Measurements from ENCODE around the gene OTULIN.

Gene OTULIN

DNA sequence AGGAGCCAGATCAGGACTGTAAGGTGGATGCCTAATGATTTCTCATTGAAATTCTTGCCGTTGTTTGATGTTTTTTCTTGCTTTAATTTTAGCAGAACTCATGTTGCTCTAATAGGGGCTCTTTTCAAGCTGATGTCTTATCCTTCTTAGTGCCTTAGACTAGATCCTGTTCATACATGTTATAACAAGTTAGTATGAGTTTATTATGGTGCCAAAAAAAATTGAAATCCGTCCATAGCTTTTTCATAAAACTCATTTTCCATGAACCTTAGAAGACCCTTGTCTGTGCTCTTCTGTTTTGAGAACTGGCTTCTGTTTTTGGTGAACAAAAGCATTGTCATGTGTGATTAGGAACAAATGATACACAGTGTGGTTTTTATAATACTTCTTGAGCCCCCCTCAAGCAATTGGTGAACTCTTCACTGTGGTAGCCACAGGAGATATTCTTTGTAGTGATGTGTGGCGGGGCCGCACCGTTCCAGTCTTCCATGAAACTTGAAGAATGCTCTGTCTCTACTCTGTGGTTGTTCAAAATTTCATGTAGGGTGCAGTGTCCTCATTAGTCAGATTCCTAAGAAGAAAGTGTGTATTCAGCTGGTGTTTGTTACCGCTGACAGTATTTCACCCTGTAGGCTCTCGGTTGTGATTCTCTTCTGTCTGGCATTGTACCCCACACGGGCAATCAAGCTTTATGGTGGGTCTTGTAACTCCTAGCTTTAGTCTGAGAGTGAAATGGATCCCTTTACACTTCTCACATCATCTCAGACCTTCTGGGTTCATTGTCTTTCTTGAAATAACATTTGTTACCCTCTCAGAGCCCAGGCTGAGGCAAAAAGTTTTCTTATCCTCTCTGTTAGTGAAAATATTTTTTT, 10.7 kb downstream of the OTULIN start:
- no peaks in the 10 kb centered on the region for H3K9me3 ChIP-seq
- no peak for DNase-seq
- peaks cover 18% of the 10 kb centered on the region; the same call in 1 of the 2 replicates for H3K36me3 ChIP-seq
- H3K4me1 ChIP-seq: no peaks in the 10 kb centered on the region
- TF ChIP-seq, protein P1, sequence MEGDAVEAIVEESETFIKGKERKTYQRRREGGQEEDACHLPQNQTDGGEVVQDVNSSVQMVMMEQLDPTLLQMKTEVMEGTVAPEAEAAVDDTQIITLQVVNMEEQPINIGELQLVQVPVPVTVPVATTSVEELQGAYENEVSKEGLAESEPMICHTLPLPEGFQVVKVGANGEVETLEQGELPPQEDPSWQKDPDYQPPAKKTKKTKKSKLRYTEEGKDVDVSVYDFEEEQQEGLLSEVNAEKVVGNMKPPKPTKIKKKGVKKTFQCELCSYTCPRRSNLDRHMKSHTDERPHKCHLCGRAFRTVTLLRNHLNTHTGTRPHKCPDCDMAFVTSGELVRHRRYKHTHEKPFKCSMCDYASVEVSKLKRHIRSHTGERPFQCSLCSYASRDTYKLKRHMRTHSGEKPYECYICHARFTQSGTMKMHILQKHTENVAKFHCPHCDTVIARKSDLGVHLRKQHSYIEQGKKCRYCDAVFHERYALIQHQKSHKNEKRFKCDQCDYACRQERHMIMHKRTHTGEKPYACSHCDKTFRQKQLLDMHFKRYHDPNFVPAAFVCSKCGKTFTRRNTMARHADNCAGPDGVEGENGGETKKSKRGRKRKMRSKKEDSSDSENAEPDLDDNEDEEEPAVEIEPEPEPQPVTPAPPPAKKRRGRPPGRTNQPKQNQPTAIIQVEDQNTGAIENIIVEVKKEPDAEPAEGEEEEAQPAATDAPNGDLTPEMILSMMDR (IDR thresholded peaks at IDR 0.05; ENCODE audit: low read depth, low read length): no peak
- H3K4me3 ChIP-seq (ENCODE audit: low read depth, low read length): no peak overlapping the region
- H3K27me3 ChIP-seq: no peaks in the 10 kb centered on the region

DNA sequence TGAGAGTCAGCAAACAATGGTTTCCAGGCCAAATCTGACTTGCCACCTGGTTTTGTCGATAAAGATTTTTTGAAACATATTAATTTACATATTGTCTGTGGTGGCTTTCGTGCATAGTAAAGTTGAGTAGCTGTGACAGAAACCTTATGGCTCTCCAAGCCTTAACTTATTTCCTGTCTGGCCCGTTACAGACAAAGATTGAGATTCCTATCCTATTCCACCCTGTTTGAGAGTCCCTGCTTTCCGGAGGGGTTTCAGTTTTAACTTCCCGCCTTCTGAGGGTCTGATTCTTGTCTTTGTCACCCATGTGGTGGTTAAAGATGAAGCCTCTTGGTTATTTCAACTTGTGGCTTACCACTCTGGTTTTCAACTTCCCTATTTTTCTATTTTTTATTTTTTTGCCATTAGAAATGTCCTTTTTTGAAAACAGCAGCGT, 11.4 kb downstream of the OTULIN start:
- Histone ChIP-seq H3K4me3 (ENCODE audit: low read depth, low read length) (no peak overlapping the region), H3K36me3 (peaks cover 20% of the 10 kb centered on the region; the same call in 1 of the 2 replicates), H3K27me3 (no peaks in the 10 kb centered on the region), H3K4me1 (no peaks in the 10 kb centered on the region), H3K9me3 (no peaks in the 10 kb centered on the region)
- TF ChIP-seq, protein P1 (IDR thresholded peaks at IDR 0.05; ENCODE audit: low read depth, low read length): no peak
- DNase-seq: no peak

DNA sequence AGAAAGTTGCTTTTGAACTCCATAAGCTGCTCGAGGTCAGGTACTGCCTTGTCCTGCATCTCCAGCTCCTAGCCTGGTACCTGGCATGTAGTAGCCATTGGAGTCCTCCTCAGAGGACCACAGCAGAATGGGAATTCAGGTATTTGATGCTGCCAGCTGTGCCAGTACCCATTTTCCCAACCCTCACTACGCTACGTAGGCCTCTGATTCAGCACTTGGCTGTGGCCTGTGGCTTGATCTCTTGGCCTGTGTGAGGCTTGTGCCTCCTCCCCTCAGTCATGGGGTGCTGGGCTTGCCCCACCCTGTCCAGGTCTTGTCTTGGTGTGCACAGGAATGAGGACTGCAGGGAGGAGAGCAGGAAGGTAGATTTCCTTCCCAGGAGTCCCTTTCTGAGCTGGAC, 11.8 kb downstream of the OTULIN start:
- Histone ChIP-seq H3K27me3 (no peaks in the 10 kb centered on the region), H3K4me1 (no peaks in the 10 kb centered on the region), H3K9me3 (no peaks in the 10 kb centered on the region), H3K36me3 (peaks cover 21% of the 10 kb centered on the region), H3K4me3 (ENCODE audit: low read depth, low read length) (no peak overlapping the region)
- TF ChIP-seq, protein P1 (IDR thresholded peaks at IDR 0.05; ENCODE audit: low read depth, low read length): no peak
- no peak for DNase-seq

DNA sequence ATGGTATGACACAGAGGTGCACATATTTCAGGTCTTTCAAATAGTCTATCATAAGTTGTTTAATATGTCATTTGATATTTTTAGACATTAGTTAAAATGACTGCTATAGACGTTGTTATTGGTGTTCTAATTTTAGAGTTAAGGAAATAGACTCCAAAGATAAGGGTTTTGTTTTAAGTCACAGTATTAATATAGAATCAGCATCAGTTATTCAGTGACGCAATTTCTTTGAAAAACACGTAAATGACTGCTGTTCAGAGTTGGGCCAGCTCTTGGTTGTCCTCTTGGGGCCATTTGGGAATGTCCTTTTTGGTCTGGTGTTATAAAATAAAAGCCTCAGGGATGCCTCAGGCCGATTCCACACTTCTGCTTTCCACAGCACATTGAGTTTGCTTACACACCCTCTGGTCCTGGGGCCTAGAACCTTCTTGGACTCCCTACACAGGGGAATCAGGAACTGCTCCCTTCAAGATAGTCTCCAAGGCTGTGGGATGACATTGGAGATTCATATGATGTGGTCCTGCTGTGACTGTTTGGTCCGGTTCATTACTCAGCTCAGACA, 14.3 kb downstream of the OTULIN start:
- DNase-seq: no peak
- TF ChIP-seq, protein P1 (IDR thresholded peaks at IDR 0.05; ENCODE audit: low read depth, low read length): no peak
- peaks cover 27% of the 10 kb centered on the region for H3K36me3 ChIP-seq
- no peaks in the 10 kb centered on the region for H3K27me3 ChIP-seq
- no peaks in the 10 kb centered on the region for H3K9me3 ChIP-seq
- H3K4me1 ChIP-seq: no peaks in the 10 kb centered on the region
- H3K4me3 ChIP-seq (ENCODE audit: low read depth, low read length): no peak overlapping the region

DNA sequence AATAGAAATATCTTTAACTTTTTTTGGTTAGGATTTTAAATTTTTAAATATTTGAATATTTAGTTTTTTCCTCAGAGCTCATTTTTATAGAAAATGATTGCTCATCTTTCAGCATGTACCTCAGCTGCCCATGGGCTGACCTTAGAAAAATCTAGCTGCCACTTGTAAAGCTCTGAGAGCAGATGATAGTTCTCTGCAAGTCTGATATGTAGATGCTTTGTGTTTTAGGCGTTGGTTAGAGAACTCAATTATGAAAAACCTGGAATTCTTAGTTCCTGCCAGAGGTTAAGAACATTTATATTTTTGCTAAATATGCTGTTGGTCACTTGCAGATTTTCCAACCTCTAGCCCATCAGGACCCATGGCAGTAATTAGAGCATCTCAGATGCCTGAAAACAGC, 15.1 kb downstream of the OTULIN start:
- no peaks in the 10 kb centered on the region for H3K9me3 ChIP-seq
- H3K36me3 ChIP-seq: peaks cover 27% of the 10 kb centered on the region
- DNase-seq: no peak
- no peak overlapping the region for H3K4me3 ChIP-seq (ENCODE audit: low read depth, low read length)
- no peaks in the 10 kb centered on the region for H3K27me3 ChIP-seq
- TF ChIP-seq, protein P1 (IDR thresholded peaks at IDR 0.05; ENCODE audit: low read depth, low read length): no peak
- no peaks in the 10 kb centered on the region for H3K4me1 ChIP-seq

DNA sequence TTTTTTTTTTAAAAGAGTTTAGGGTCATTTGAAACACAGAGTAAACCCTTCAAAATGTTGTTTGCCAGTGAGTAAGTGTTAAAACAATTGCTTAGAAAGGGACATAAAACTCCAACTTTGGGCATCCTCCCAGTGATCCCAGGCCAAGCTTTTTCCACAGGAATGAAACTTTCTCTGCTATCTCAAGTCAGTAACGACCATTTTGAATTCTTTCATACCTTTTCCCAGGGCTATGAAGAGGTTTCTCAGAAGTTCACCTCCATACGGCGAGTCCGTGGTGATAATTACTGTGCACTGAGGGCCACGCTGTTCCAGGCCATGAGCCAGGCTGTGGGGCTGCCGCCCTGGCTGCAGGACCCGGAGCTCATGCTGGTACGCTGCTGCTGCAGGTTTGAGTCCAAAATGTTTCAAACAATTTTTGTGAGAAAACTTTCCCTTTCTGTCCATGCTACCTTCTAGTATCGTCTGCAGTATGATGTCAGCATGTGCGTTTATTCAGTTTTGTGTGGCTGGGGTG, 16.8 kb downstream of the OTULIN start:
- Histone ChIP-seq H3K36me3 (peaks cover 21% of the 10 kb centered on the region), H3K4me3 (ENCODE audit: low read depth, low read length) (no peak overlapping the region), H3K9me3 (no peaks in the 10 kb centered on the region), H3K27me3 (no peaks in the 10 kb centered on the region), H3K4me1 (no peaks in the 10 kb centered on the region)
- no peak for DNase-seq
- TF ChIP-seq, protein P1 (IDR thresholded peaks at IDR 0.05; ENCODE audit: low read depth, low read length): no peak

Measured in BE2C (cell line).